NCI-H1930 (cell line): ENCODE measurements around the gene NRTN.

Source experiments
- DNase-seq, 2 experiments: peaks; one replicate each; lab custom pipeline; 2025; lab: John Stamatoyannopoulos, UW

Gene NRTN

GRCh38 chr19:5814852-5815246 is 10.0 kb downstream of the NRTN start:
- no peak for DNase-seq

GRCh38 chr19:5817218-5817617 is 12.4 kb downstream of the NRTN start:
- DNase-seq, result no peak

GRCh38 chr19:5818594-5818993 is 13.7 kb downstream of the NRTN start:
- no peak for DNase-seq

- DNase-seq, result no peak
Measured at GRCh38 chr19:5820785-5821184, 15.9 kb downstream of the NRTN start.

GRCh38 chr19:5821521-5822180 is 16.8 kb downstream of the NRTN start:
- DNase-seq, result no peak

- DNase-seq, result no peak
Measured at GRCh38 chr19:5822181-5822844, 17.4 kb downstream of the NRTN start.

- no peak for DNase-seq
Measured at GRCh38 chr19:5823579-5824281, 18.9 kb downstream of the NRTN start.

GRCh38 chr19:5824751-5825150 is 19.9 kb downstream of the NRTN start:
- DNase-seq, result no peak

- DNase-seq, result no peak
Measured at GRCh38 chr19:5825178-5825577, 20.3 kb downstream of the NRTN start.

GRCh38 chr19:5826531-5827341 is 21.9 kb downstream of the NRTN start:
- DNase-seq, result peak in 1 of 2 experiments; percentile 11

- DNase-seq, result no peak
Measured at GRCh38 chr19:5827342-5827890, 22.5 kb downstream of the NRTN start.

- peak; percentile 77 to 87 for DNase-seq
Measured at GRCh38 chr19:5827891-5828660, 23.2 kb downstream of the NRTN start.

- peak; percentile 8 to 13 for DNase-seq
Measured at GRCh38 chr19:5828661-5829566, 24.0 kb downstream of the NRTN start.

GRCh38 chr19:5829567-5830310 is 24.9 kb downstream of the NRTN start:
- DNase-seq, result no peak

- DNase-seq, result no peak
Measured at GRCh38 chr19:5831159-5831558, 26.3 kb downstream of the NRTN start.

GRCh38 chr19:5832061-5832460 is 27.2 kb downstream of the NRTN start:
- no peak for DNase-seq

- no peak for DNase-seq
Measured at GRCh38 chr19:5832527-5833216, 27.8 kb downstream of the NRTN start.

- DNase-seq, result no peak
Measured at GRCh38 chr19:5837761-5838352, 33.0 kb downstream of the NRTN start.
